HAP-1 (cell line): ENCODE data around the gene KDM4C.
A peak's percentile ranks its signal among the peaks of the same experiment; 100 is the strongest.
"Not testable (repeated sequence)": the region's sequence is repeated elsewhere in the genome, so short reads cannot be mapped to it uniquely, and the experiment has no call there.

Experiments used
- DNase-seq, 2 experiments: peaks; one replicate each; pipeline ENCODE4 v3.0.0-alpha.2; 2016 to 2020; ENCODE audit warnings: low spot score in 2 of 2
- H3K27me3 ChIP-seq: fragments of 250-450 bp; sonication (Bioruptor Pico); 2 replicates; pipeline ENCODE4 v1.5.1; 2020; ENCODE audit warnings: low read depth, mild to moderate bottlenecking, moderate library complexity
- H3K36me3 ChIP-seq: fragments of 250-450 bp; sonication (Bioruptor Pico); replicated peaks from 2 replicates; pipeline ENCODE4 v1.5.1; 2020; ENCODE audit warnings: mild to moderate bottlenecking
- H3K4me1 ChIP-seq: fragments of 250-450 bp; sonication (Bioruptor Pico); 2 replicates; pipeline ENCODE4 v1.5.1; 2020; ENCODE audit warnings: mild to moderate bottlenecking
- H3K4me3 ChIP-seq: fragments of 250-450 bp; sonication (Bioruptor Pico); 2 replicates; pipeline ENCODE4 v1.5.1; 2020; ENCODE audit warnings: mild to moderate bottlenecking, moderate library complexity
- H3K9me3 ChIP-seq: fragments of 250-450 bp; sonication (Bioruptor Pico); 2 replicates; pipeline ENCODE4 v1.5.1; 2020; ENCODE audit warnings: mild to moderate bottlenecking, moderate library complexity
- in situ Hi-C: fragments of 300-500 bp; cut with MboI; formaldehyde crosslinking; loops from 3 replicates; pipeline ENCODE4 v1.14.3; 2020; ENCODE audit warnings: low sequenced_read_pairs, inconsistent platforms, mixed read lengths

Gene KDM4C

DNA sequence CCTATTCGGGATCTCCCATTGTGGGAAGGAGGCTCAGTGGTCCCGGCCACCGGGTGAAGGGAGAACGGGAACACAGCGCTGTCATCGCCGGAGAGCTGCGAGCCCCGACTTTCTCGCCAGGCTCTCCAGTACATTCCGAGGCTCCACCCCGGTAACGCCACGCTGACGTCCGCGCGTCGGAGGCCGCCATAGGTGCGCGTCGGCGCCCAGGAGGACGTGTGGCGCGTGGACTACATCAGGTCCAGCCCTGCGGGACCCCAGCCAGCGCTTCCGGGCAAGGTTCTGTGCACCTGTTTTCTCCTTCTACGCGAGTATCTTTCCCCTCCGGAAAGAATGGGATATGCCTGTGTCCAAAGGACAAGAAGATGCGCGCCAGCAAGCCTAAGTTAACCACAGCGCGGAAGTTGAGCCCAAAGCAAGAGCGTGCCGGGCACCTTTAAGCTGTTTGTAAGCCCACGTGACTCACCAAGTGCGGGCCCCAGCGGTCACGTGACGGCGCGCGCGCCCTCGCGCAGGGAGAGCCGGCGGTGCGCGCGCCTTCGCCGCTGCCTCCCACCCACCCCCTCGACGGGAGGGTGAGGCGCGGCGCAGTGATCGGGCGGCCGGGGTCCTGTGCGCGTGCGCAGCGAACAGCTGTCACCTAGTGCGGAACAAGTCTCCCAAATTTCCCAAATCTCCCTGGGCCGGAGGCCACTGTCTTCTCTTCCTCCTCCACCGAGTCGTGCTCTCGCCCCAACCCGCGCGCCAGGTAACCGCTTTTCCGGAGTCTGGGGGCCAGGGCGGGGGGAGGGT, at the start of gene KDM4C:
TSS of gene KDM4C (plus strand) at position 518 of the 792 bp plus-strand sequence. CDS start 35,016 bp downstream, outside the sequence.
- peak; percentile 91 to 97 for DNase-seq
- H3K9me3 ChIP-seq: no peaks in the 10 kb centered on the region
- peaks cover 8% of the 10 kb centered on the region for H3K4me1 ChIP-seq
- H3K27me3 ChIP-seq: no peaks in the 10 kb centered on the region
- peak within 1 kb of the TSS; percentile 80 for H3K4me3 ChIP-seq
- no peaks in the 10 kb centered on the region; the same call in 1 of the 2 replicates for H3K36me3 ChIP-seq
- in situ Hi-C loops: no loop called here

DNA sequence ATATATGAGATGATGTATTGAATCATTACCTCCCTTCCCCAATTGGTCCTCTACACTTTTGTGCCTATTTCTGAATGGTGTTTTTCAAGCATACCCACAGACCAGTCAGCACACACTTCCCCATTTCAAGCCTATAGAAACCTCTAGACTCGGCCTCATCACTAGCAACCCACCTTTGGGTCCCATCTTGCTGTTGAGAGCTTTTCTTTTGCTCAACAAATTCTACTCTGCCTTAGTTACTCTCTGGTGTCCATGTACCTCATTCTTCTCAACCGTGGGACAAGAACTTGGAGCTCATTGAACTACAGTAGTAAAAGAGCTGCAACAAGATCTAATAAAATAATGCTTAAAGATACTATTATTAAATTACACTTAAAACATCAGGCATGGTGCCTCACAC, 49.0 kb upstream of the KDM4C start:
- no peak for DNase-seq
- Histone ChIP-seq H3K27me3 (no peaks in the 10 kb centered on the region), H3K36me3 (no peaks in the 10 kb centered on the region), H3K9me3 (peaks cover 3% of the 10 kb centered on the region; the same call in 1 of the 2 replicates), H3K4me1 (peaks cover 5% of the 10 kb centered on the region), H3K4me3 (no peak overlapping the region)
- in situ Hi-C loops: no loop called here

DNA sequence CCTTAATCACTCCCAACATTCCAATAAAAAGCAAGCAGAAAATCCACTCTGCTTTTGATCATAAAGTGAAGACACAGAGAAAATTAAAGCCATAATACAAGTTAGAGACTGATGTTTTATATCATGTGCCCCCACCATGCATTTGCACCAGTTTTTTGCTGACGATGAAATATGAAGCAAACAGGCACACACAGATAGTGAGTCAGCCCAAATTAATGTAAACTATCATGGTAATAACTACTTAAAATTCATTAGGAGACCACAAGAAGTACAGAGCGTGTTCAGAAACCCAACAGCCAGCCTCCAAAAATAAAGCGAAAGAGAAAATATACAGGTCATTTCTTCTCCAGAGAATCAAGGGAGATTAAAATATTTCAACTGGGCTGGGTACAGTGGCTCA, 46.4 kb upstream of the KDM4C start:
- Histone ChIP-seq H3K9me3 (peaks cover 3% of the 10 kb centered on the region; the same call in 1 of the 2 replicates), H3K4me3 (no peak overlapping the region)

DNA sequence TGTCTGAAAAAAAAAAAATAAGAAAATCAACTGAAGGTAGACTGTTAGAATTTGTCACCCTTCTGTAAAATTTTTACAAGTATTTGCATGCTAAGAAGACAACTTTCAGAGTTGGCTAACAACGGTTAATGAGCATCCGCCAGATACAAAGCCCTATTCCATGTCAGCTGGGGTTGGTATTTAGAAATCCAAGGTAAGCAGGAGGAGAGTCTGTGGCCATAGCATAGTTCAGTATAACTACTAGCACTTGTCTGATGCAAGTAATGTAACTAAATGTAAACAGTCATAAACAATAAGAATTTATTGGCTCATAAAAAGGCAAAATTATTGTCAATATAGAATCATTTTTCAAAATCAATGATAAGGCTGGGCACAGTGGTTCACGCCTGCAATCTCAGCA, 45.7 kb upstream of the KDM4C start:
- no peak for DNase-seq
- in situ Hi-C loops: loop anchor here (5.0 kb wide), 1 partner anchor 50 kb away; no protein-coding TSS in a partner anchor
- Histone ChIP-seq H3K36me3 (no peaks in the 10 kb centered on the region), H3K27me3 (no peaks in the 10 kb centered on the region), H3K4me1 (no peaks in the 10 kb centered on the region), H3K4me3 (no peak overlapping the region), H3K9me3 (peaks cover 3% of the 10 kb centered on the region; the same call in 1 of the 2 replicates)

More for the DNA sequence above, 46.4 kb upstream of the KDM4C start:
- in situ Hi-C loops: loop anchor here (5.0 kb wide), 1 partner anchor 49 kb away; no protein-coding TSS in a partner anchor
- DNase-seq: no peak
- Histone ChIP-seq H3K4me1 (no peaks in the 10 kb centered on the region), H3K36me3 (no peaks in the 10 kb centered on the region), H3K27me3 (no peaks in the 10 kb centered on the region)

DNA sequence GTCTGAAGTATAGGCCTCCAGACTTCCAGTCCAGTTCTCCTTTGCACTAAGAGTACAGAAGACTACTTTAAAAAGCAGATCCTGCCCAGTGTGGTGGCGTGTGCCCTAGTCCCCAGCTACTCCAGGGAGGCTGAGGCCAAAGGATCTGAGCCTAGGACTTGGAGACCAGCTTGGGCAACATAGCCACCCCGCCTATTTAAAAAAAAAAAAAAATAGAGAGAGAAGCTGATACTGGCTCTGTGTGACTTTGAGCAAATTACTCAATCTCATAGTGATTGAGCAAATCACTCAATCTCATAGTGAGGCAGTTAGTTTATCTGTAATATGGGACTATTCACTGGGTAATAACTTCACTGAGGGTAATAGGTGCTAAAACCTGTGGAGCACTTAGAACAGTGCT, 43.6 kb upstream of the KDM4C start:
- DNase-seq: no peak

DNA sequence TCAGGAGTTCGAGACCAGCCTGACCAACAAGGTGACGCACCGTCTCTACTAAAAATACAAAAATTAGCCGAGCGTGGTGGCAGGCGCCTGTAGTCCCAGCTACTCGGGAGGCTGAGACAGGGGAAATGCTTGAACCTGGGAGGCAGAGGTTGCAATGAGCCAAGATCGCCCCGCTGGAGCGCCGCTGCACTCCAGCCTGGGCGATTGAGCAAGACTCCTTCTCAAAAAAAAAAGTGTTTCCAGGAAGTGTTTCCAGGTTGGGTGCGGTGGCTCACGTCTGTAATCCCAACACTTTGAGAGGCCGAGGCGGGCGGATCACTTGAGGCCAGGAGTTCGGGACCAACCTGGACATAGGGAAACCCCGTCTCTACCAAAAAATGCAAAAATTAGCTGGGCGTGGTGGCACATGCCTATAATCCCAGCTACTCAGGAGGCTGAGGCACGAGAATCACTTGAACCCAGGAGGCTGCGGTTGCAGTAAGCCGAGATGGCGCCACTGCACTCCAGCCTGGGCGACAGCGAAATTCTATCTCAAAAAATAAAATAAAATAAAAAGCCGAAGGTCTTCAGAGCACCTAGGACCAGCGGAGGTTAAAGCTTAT, 42.5 kb upstream of the KDM4C start:
- H3K36me3 ChIP-seq, in situ Hi-C loops, H3K4me3 ChIP-seq, DNase-seq, H3K27me3 ChIP-seq, H3K4me1 ChIP-seq, H3K9me3 ChIP-seq: not testable (repeated sequence)

More for the DNA sequence above, 43.6 kb upstream of the KDM4C start:
- Histone ChIP-seq H3K9me3 (no peaks in the 10 kb centered on the region; the same call in 1 of the 2 replicates), H3K36me3 (no peaks in the 10 kb centered on the region), H3K27me3 (no peaks in the 10 kb centered on the region), H3K4me1 (no peaks in the 10 kb centered on the region), H3K4me3 (no peak overlapping the region)
- in situ Hi-C loops: loop anchor here (5.0 kb wide), 1 partner anchor 52 kb away; no protein-coding TSS in a partner anchor

DNA sequence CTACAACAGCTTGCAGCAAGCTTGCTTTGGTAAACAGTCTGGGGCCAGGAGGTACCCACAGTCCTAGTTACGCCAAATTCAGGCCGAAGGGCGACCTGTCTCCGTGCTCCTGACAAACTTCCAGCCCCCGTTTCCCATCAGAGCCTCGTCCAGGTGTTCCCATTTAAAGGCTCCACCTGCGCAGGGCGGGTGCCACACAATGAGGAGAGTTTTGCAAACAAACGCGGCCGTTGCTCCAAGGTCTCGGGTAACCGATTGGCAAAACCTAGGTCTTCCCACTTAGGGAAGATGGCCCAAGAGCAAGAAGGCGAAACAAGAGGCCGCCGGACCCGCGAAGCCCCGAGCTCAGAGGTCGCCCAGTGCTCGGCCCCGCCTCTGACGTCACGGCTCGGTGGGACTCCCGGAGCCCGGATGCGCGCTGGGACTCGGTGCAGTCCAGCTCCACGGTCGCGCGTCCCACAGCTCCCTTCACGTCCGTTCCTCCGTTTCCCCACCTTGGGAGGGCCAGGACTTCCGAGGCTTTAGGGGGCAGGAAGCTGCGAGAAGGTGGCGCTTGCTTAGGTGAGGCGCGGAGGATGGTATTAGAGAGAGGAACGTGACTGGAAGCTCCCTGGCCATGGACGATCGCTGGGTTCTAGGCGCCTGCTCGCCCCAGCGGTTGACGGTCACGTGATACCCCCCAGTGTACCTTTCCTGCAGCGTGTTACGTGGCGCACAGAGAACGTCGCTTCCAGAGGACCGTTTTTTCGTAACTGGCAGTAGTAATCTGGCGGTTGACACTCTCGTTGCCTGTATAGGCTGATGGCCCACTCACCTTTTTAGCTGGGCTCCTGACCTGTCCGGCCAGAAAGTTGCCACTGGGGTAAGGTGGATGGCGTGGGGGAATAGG, 41.8 kb upstream of the KDM4C start:
- no peaks in the 10 kb centered on the region for H3K4me1 ChIP-seq
- DNase-seq: no peak
- H3K9me3 ChIP-seq: no peaks in the 10 kb centered on the region
- no peaks in the 10 kb centered on the region for H3K36me3 ChIP-seq
- in situ Hi-C loops: no loop called here
- H3K4me3 ChIP-seq: no peak overlapping the region
- H3K27me3 ChIP-seq: no peaks in the 10 kb centered on the region

DNA sequence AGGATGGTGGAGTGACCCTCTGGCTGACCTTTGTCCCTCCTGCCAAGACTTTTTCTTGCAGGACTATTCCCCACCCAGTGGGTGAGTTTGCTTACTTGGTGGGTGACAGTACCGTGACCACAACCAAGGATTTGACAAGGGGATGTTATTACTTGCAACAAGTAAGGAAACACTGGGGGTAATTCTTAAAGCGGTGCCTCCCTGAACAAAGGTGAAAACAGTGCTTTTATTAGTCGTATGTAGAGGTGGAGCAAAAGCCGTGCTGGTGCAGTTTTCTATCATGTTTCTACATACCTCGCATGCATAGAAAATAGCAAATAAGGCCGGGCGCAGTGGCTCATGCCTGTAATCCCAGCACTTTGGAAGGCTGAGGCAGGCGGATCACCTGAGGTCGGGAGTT, 41.0 kb upstream of the KDM4C start:
- in situ Hi-C loops: no loop called here
- no peak for DNase-seq
- no peak overlapping the region for H3K4me3 ChIP-seq
- H3K27me3 ChIP-seq: no peaks in the 10 kb centered on the region
- no peaks in the 10 kb centered on the region for H3K4me1 ChIP-seq
- no peaks in the 10 kb centered on the region for H3K9me3 ChIP-seq
- no peaks in the 10 kb centered on the region for H3K36me3 ChIP-seq

DNA sequence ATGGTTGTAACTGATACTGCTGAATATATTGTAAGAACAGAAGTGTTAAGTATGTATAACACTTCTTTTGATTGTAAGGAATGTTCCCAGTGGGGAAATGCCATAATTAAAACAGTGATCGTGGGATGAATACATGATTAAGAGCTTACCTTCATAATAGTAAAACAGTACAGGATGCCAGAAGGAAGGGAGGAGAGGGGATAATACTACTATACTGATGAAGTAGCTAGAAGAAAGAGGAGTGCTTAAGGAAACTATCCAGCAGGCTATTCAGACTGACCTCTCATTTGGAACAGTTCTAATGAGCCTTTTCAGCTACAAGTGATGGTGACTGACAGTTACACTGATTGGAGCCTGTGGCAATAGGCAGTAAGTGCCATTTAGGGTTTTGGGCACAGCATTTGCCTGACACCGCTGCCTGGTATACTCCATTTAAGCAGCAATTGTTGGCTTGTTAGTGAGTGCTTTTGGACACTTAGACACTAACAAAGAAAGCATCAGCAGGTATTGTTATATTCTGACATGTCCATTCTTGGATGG, 33.8 kb upstream of the KDM4C start:
- Histone ChIP-seq H3K27me3 (no peaks in the 10 kb centered on the region), H3K4me3 (no peak overlapping the region), H3K36me3 (no peaks in the 10 kb centered on the region), H3K9me3 (no peaks in the 10 kb centered on the region), H3K4me1 (no peaks in the 10 kb centered on the region)
- DNase-seq: no peak
- in situ Hi-C loops: no loop called here

DNA sequence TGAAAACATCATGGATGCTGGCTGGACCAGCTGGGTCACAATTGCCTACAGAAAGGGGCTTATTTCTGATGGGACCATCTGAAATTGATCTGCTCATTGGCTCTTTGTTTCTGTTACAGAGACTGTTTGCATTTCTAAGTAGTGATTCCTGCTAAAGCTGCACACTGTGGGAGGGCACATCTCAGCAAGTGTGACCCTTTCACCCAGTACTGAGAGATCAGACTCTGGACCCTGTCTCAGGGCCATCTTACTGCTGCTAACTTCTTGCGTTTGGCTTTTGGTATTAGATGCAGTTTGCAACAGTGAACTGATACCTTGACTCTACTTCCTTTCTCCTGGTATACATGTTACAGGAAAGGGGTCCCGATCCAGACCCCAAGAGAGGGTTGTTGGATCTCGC, 24.5 kb upstream of the KDM4C start:
- in situ Hi-C loops: no loop called here
- Histone ChIP-seq H3K36me3 (no peaks in the 10 kb centered on the region), H3K9me3 (no peaks in the 10 kb centered on the region), H3K4me3 (no peak overlapping the region), H3K27me3 (no peaks in the 10 kb centered on the region), H3K4me1 (no peaks in the 10 kb centered on the region)
- DNase-seq: no peak

DNA sequence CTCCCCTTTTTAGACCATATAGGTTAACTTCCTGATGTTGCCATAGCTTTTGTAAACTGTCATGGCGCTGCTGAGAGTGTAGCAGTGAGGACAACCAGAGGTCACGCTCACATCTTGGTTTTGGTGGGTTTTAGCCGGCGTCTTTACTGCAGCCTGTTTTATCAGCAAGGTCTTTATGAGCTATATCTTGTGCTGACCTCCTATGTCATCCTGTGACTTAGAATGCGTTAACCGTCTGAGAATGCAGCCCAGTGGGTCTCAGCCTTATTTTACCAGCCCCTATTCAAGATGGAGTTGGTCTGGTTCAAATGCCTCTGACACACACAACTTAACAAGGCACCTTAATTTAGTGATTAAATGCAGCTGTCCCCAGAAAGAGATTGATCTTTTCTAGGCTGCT, 23.9 kb upstream of the KDM4C start:
- DNase-seq: no peak
- Histone ChIP-seq H3K27me3 (no peaks in the 10 kb centered on the region), H3K36me3 (no peaks in the 10 kb centered on the region), H3K9me3 (no peaks in the 10 kb centered on the region), H3K4me3 (no peak overlapping the region), H3K4me1 (no peaks in the 10 kb centered on the region)
- in situ Hi-C loops: no loop called here

DNA sequence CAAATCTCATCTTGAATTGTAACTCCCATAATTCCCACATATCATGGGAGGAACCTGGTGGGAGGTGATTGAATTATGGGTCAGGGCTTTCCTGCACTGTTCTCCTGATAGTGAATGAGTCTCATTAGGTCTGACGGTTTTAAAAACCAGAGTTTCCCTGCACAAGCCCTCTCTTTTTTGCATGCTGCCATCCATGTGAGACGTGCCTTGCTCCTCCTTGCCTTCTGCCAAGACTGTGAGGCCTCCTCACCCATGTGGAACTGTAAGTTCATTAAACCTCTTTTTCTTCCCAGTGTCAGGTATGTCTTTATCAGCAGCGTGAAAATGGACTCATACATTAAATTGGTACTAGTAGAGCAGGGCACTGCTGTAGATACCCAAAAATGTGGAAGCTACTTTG, 22.4 kb upstream of the KDM4C start:
- H3K27me3 ChIP-seq: no peaks in the 10 kb centered on the region
- in situ Hi-C loops: no loop called here
- no peak overlapping the region for H3K4me3 ChIP-seq
- H3K4me1 ChIP-seq: no peaks in the 10 kb centered on the region
- no peaks in the 10 kb centered on the region for H3K36me3 ChIP-seq
- no peaks in the 10 kb centered on the region for H3K9me3 ChIP-seq
- no peak for DNase-seq

DNA sequence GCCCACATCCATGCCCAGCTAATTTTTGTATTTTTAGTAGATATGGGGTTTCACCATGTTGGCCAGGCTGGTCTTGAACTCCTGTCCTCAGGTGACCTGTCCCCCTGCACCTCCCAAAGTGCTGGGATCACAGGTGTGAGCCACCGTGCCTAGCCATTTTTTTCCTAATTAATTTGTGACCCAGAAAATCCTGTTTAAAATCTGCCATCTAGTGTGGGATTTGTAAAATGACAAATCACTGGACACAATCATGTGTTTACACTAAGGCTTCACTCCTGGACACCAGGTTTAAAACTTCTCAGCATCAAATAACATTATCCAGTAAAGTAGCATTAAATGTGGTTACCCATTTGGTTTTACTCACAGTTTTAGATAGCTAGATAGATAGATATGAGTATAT, 18.6 kb upstream of the KDM4C start:
- DNase-seq: no peak
- H3K9me3 ChIP-seq: no peaks in the 10 kb centered on the region
- no peaks in the 10 kb centered on the region for H3K27me3 ChIP-seq
- no peak overlapping the region for H3K4me3 ChIP-seq
- no peaks in the 10 kb centered on the region for H3K4me1 ChIP-seq
- in situ Hi-C loops: no loop called here
- H3K36me3 ChIP-seq: no peaks in the 10 kb centered on the region
